NCI-H526 (cell line): ENCODE results near the gene FLT3.
"Not testable (repeated sequence)": the region's sequence is repeated elsewhere in the genome, so short reads cannot be mapped to it uniquely, and the experiment has no call there.

Source experiments
- DNase-seq, 2 experiments: peaks; one replicate each; lab custom pipeline; 2025; lab: John Stamatoyannopoulos, UW

The FLT3 gene

DNA sequence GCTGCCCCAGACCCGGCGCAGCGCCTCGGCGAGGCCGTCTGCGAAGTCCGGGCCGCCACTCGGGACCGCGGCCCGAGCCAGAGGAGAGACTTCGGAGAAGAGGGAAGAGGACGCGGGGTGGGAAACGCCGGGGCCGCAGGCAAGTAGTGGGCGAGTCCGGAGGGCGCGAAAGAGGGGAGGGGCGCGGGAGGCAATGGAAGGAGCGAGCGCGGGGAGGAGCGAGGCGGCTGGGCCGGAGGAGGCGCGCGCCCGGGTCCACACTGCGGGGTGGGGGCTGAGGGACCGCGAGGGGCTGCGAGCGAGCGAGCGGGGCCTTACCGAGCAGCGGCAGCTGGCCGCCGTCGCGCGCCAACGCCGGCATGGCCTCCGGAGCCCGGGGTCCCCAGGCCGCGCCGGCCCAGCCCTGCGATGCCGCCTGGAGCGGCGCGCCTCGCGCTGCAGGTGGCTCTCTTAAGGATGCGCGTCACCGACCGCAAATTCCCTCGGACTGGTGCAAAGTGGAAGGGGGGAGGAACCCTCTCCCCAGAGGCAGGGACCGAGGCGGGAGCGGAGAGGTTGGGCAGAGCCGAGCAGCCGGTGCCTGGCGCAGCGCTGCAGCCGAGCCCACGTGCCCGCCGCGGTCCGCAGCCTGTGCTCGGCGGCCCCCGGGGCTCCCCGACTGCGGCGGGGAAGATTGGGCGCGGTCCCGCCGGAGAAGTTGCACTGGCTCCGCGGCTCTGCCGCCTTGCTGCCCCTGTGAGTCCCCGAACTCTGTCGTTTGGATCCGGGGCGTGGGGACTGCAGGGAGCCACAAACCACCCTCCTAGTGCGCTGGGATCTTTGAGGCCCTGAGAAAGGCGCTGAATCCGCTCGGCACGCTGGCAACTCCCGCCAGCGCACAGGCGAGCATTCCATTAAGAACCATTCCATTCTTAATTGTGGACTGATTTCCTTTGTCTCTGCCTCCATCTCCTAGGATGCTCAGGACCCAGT, at the start of gene FLT3:
Gene FLT3, minus strand, starts transcription at position 427 of the 972 bp plus-strand sequence. Its CDS starts 66 bp downstream, at position 361.
- peak; percentile 72 to 94 for DNase-seq

DNA sequence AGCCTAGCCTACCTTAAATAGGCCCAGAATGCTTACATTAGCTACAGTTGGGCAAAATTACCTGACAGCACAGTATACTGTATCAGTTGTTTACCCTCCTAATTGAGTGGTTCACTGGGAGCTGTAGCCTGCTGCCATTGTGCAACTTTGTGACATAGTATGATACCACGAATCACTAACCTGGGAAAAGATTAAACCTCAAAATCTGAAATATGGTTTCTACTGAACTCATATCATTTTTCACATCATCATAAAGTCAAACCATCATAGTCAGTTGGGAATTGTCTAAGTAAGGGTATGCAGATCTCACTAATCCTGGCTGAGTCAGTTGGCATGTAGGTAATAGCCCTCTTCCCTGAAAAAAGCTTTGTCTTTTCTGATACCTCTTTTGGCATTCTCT, 47.1 kb upstream of the FLT3 start:
- no peak for DNase-seq

DNA sequence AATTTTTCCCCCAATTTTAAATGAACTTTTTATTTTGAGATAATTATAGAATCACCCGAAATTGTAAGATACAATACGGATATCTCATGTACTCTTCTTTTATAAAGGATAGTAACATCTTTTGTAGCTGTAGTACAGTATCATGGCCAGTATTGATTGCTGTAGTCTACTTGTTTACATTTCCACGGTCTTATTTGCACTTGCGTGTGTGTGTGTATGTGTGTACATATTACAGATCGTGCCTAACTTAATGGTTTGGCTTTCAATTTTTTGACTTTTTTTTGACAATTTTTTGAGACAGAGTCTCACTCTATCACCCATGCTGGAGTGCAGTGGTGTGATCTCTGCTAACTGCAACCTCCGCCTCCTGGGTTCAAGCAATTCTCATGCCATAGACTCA, 44.7 kb upstream of the FLT3 start:
- DNase-seq = no peak

DNA sequence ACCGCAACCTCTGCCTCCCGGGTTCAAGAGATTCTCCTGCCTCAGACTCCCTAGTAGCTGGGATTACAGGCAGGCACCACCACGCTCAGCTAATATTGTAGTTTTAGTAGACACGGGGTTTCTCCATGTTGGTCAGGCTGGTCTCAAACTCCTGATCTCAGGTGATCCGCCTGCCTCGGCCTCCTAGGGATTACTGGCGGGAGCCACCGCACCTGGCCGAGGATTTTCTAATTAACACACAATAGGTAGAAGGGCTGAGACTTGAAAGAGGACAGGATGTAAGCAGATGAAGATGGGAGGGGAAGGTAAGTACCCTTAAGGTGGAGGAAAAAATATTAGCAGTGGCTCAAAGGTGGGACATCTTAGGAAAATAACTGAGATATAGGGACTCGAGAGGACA, 41.2 kb upstream of the FLT3 start:
- not testable (repeated sequence) for DNase-seq

DNA sequence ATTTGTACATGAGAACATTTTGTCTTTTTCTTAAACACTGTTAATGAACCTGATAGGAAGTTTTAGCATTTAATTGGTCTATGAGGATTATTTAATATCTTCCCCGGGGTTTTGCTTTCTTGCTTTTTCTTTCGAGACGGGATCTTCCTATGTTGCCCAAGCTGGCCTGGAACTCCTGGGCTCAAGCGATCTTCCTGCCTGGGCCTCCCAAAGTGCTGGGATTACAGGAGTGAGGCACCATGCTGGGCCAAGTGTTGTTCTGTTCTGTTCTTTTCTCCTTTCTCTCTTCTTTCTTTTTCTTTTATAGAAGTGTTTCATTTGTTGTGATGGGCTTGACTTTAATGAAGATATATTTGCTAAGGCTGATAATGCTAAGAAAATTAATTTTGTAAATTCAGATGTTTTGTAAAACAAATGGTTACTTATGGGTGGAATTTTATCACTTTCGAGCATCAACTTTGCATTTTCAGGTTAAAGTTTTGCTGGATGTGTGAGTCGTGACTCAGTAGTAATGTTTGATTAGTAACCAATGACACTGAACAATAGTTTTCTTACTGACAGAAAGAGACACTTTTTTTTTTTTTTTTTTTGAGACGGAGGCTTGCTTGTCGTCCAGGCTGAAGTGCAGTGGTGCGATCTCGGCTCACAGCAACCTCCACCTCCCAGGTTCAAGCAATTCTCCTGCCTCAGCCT, 40.2 kb upstream of the FLT3 start:
- DNase-seq = no peak

DNA sequence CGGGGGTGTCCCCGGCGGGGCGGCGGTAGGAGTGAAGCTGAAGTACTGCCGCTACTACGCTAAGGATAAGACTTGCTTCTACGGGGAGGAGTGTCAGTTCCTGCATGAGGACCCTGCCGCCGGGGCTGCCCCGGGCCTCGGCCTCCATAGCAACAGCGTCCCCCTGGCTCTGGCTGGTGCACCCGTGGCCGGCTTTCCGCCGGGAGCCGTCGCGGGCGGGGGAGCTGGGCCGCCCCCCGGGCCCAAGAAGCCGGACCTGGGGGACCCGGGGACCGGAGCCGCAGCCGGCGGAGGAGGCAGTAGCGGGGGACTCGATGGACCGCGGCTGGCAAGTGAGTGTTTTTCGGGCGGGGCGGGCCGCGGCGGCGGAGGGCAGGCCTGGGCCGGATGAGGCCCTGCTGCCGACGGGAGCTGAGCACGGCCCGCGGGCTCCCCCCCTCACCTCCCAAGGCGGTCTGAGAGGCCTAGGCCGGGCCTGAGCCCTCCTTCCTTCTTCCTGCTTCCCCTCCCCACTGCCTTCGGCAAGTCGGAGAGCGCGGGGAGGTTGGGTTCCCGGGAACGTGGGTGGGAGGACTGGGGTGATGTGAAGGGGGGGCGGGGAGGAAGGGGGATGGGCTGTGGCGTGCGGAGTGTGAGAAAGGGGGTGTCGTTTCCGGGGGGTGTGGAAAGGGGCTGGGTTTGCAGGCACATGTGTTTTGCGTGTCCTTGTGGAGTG, 38.5 kb upstream of the FLT3 start:
- peak; percentile 70 to 88 for DNase-seq

DNA sequence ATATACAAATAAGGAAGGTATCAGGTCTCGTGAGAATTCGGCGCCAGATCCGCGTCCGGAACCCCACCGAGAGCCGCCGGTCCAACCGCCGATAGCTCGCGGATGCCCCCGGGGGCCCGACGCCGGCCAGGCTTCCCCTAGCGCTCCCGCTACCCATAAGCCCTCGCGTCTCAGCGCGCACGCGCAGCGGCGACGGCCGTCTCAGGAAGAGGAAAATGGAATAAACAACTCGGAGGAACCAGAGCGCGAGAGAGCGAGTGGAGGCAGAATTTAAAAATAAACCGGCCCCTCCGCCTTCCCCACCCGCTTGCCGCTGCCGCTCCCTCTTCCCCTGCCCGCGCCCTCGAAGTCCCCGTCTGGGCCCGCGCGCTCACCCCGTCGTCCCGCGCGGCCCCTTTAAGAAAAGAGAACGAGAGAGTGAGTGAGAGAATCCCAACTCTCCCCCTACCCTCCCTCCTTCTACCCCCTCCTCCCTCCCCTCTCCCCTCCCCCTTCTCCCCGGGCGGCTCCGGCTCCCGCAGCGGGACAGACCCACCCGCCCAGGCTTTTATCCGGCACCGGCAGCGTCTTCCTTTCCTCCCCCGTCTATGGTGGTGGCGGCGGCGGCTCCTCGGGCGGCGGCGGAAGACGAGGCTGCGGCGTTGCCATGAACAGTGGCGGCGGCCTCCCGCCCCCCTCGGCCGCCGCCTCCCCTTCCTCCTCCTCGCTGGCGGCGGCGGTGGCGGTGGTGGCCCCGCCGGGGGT, 37.8 kb upstream of the FLT3 start, which contains the start of gene PAN3:
Gene PAN3, plus strand, starts transcription at position 534 of the 744 bp plus-strand sequence. Its CDS starts 113 bp downstream, at position 647.
- peak; percentile 90 to 98 for DNase-seq

DNA sequence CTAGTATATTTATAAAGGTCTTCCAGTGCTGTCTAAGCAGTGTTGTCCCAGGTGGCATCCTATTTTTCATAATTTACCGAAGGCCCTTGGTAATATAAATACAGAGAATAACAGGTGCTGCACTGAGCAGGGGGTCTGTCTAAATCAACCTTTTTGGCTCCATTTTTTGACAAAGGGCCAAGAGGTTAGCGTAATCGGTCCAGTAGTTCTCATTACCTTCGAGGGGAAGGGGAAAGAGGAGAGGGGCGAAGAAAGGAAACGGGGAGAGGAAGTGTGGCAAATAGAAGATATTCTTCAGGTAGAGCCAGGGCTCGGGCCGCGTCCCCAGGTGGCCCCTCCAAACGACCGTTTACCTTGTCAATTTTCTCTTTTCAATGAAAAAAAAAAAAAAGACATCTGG, 37.2 kb upstream of the FLT3 start:
- DNase-seq = no peak

DNA sequence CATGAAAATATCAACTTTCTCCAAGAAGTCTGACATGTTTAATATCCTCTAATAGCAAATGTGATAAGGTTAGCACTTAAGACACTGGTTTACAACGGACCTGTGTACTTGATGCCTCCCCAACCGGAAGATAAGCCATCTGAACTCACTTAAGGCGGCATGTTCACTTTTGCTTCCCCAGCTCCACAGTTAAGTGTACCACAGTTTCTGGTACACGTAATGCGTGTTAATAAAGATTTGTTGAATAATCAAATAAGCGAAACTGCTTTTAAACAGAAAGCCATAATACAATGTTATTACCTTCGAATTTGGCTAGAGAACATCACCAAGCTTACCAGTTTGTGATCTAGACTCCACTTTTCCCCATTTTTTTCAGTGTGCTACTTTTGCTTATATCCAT, 36.5 kb upstream of the FLT3 start:
- peak; percentile 23 to 40 for DNase-seq

DNA sequence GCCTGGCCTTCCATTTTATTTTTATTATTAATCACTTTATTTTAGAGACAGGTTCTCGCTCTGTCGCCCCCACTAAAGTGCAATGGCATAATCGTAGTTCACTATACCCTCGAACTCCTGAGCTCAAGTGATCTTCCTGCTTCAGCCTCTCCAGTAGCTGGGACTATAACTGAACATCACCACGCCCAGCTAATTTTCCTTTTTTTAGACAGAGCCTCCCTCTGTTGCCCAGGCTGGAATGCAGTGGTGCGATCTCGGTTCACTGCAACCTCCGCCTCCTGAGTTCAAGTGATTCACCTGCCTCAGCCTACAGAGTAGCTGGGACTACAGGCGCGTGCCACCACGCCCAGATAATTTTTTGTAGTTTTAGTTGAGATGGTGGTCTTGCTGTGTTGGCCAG, 31.3 kb upstream of the FLT3 start:
- no peak for DNase-seq

DNA sequence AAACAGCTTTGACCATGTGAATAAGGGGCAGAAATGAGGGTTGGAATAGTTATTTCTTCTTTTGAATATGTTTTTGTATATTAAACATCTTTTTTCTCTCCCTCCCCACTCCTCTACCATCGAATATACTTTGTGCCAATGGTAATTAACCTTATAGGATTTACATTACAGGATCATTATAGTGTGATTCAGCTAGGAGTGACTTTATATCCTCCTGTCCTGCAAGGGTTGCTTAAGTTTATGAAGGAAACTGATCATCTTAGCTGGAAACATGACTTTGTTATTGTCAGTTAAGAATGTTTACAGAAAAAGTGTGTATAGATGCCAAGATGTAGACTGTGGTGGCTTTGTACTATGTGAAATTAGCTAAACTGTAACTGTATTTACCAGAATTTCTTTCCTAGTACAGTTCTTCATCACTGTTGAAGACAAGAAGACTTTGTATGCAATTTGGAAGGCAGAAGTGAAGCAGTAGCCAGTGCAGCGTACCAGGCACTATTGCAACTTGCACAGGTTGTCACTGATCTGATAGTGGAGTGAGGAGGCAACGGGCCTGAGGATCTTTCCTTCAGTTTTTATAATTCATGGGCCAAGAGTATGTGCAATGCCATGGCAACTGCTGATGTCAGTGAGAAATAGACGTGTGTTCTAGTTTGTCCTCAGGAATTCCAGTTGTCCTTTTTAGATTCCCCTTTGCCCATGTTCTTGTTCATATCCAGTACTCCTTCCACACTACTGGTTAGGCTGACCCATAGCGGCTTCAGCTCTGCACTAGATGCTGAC, 29.7 kb upstream of the FLT3 start:
- DNase-seq = no peak

DNA sequence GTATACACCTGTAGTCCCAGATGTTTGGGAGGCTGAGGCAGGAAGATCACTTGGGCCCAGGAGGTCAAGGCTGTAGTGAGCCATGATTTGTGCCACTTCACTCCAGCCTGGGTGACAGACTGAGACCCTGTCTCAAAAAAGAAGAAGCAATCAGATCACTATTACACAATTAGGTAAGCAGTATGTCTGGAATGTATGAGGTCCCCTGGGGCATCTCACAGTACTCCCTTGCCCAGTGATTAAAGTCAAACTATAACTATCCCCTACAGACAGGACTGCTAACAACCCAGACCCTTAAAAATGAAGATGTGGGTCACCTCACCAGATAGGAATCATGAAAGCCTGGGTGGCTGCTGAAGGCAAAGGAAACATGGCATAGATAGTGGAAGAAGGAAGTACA, 28.6 kb upstream of the FLT3 start:
- DNase-seq = no peak

DNA sequence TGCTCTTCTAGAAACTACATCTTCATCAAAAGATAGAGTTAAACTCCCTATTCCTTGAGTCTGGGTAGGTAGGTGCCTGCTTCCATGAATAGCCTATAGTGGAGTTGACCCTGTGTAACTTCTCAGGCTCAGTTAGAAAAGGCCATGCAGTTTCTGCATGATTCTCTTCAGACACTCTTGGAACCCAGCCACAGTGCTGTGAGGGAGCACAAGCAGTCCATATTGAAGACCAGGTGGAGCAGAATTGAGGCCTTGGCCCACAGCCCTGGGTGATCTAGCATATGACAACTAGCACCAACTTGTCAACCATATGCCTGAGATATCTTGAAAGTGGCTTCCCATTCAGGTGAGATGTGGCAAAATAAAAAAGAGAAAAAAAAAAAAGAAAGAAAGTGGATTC, 27.7 kb upstream of the FLT3 start:
- no peak for DNase-seq

DNA sequence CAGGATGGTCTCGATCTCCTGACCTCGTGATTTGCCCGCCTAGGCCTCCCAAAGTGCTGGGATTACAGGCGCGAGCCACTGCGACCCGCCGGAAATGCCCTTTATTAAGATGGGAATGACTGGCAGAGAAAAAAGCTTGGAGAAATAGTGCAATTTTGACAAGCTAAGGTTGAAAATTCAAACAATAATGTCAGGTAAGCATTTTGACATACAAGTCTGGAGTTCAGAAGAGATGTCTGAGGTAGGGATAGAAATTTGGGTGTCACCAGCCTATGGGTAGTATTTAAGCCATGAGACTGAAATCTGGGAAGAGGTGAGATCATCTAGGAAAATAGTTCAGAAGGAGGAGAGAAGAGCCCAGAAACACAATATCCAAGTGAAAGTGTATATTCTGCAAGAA, 20.8 kb upstream of the FLT3 start:
- no peak for DNase-seq

DNA sequence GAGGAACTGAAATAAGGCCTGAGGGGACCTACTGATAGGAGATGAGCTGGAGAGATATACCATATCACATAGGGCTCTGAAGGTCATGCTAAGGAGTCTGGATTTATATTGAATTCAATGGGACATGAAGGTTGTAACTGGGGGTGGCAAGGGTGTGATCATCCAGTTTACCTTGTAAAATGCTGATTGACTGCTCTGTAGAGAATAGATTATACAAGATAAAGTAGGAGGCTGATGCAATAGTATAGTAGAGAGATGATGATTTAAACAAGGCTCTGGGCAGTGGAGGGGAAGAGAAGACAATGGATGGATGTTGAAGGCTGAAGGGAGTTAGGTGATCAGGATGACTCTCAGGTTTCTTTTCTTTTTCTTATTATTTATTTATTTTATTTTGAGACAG, 19.9 kb upstream of the FLT3 start:
- no peak for DNase-seq

DNA sequence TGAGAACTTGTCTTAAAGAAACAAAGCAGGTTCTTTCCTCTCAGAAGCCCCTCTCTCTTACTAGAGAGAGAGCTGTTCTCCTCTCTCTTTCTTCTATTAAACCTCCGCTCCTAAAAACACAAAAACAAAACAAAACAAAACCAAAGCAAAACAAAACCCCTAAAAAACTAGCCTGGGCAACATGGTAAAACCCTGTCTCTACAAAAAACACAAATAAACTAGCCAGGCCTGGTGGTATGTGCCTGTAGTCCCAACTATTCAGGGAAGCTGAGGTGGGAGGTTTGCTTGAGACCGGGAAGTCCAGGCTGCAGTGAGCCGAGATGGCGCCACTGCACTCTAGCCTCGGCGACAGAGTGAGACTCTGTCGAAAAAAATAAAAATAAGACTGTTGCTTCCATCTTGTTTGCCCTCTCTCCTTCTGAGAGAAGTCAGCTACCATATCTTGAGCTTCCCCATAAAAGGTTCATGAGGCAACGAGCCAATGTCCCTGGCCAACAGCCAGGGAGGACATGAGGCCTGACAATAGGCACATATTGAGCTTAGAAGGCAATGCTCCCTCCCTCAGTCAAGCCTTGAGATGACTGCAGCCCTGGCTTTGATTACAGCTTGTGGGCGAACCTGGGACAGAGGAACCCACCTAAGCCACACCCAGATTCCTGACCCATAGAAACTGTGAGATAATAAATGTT, 17.5 kb upstream of the FLT3 start:
- DNase-seq = no peak

DNA sequence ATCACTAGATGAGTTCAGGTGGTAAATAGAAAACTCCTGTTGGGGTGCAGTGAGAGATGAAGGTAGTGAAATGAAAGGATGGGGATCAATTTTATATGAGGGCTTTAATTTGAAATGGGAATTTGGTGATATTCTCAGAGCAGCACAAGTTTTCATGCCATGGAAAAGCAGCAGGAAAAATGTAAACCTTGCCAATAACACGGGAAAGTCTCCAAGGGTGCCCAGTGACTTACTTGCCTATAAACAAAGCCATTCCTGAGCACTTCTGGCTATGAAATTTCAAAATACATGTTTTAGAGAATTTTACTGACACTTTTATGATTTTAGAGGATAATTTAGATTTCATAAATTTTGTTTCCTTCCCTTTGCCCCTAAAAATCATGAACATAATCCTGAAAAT, 16.4 kb upstream of the FLT3 start:
- no peak for DNase-seq

DNA sequence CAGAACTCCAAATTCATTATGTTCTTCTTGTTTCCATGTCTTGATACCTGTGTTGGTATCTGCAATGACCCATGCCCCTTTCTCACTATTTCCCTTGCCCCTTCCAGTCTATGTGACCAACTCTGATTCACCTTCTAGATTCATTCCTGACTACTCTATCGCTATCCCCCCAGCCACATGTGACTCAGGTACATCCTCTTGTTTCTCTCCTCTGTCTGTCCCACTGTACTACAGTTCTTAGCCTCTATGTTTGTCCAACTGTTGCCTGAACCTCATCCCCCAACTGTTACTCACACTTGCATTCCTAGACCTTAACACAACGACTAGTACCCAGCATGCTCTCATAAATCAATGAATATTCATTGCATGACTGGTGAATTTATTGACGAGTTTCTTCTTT, 10.0 kb upstream of the FLT3 start:
- no peak for DNase-seq

DNA sequence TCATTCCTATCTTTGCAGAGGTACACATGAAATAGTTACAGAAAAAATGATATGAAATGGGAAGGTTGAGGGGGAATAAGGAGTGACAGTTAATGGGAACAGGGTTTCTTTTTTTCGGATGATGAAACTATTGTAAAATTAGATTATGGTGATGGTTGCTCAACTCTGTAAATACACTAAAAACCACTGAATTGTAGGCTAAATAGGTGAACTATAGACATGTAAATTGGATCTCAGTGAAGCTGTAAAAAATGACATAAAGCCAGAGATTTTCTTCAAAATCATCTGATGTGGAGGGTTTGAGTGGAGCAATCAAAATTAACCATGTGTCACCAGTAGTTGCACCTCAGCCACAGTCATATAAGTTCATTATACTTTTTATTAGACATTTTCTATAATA, 6.6 kb upstream of the FLT3 start:
- DNase-seq = no peak

DNA sequence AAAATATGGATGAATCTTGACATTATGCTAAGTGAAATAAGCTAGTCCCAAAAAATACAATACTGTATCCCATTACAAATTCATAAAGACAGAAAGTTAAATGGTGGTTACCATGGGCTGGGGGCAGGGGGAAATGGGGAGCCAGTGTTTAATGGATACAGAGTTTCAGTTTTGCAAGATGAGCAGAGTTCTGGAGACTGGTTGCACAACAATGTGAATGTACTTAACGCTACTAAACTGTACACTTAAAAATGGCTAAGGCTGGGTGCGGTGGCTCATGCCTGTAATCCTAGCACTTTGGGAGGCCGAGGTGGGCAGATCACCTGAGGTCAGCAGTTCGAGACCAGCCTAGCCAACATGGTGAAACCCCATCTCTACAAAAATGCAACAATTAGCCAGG, 1.5 kb upstream of the FLT3 start:
- not testable (repeated sequence) for DNase-seq
